B cell (primary cell): ENCODE data around the gene CNTNAP2. TPM values are rescaled to one million over a fixed set of nuclear protein-coding genes. Genes with fewer than 3 reads are reported as not detected.

Source experiments
- ATAC-seq: fragments of 200-7000 bp; cut with Tn5 transposase; one replicate; pipeline ENCODE4 v1.10.0; 2021; ENCODE audit warnings: low read depth, mild to moderate bottlenecking, moderate number of reproducible peaks, moderate library complexity
- CTCF ChIA-PET: fragments of 350-600 bp; sonication (Branson Sonifier 250); formaldehyde crosslinking; loops from one replicate; lab custom pipeline; 2021; ENCODE audit warnings: antibody characterized with exemption, inconsistent platforms; lab: Charles Lee
- POLR2A ChIA-PET: fragments of 350-600 bp; sonication (Branson Sonifier 250); formaldehyde crosslinking; loops from one replicate; lab custom pipeline; 2021; ENCODE audit warnings: antibody characterized with exemption; lab: Charles Lee
- DNase-seq: peaks from one replicate; pipeline ENCODE4 v3.0.0; 2013
- H2AFZ ChIP-seq: 2 replicates; pipeline ENCODE4 v1.6.1; 2012; ENCODE audit warnings: mild to moderate bottlenecking, low read depth, low read length; ENCODE audit not compliant: insufficient read depth, poor library complexity, severe bottlenecking
- H3K27ac ChIP-seq, 2 donors: 1 replicate in 1 of 2; 2 replicates in 1 of 2; pipeline ENCODE4 v1.5.1; 2012 to 2013; ENCODE audit warnings: low read length in 2 of 2, mild to moderate bottlenecking in 2 of 2, moderate library complexity in 1 of 2
- H3K27me3 ChIP-seq, 4 experiments: fragments of 200-600 bp in 1 of 4; sonication (generic) in 1 of 4; replicated peaks in 1 of 4; 1 replicate in 2 of 4; 2 replicates in 2 of 4; pipeline versions ENCODE4 v1.6.1 to v1.7.0; 2013 to 2016; ENCODE audit warnings: low read length in 3 of 4, mild to moderate bottlenecking in 2 of 4, mixed read lengths in 1 of 4, moderate library complexity in 1 of 4; ENCODE audit not compliant: insufficient read depth in 4 of 4, control insufficient read depth in 3 of 4; ENCODE audit errors: control extremely low read depth in 1 of 4
- H3K36me3 ChIP-seq, 2 experiments: replicated peaks in 1 of 2; 1 replicate in 1 of 2; 2 replicates in 1 of 2; pipeline versions ENCODE4 v1.6.1 to v1.7.1; 2013; ENCODE audit warnings: low read length in 1 of 2; ENCODE audit not compliant: insufficient read depth in 2 of 2, control insufficient read depth in 1 of 2; ENCODE audit errors: control extremely low read depth in 1 of 2, extremely low read depth in 1 of 2
- H3K4me1 ChIP-seq, 2 donors: fragments of 200-600 bp in 1 of 2; sonication (generic) in 1 of 2; 1 replicate in 1 of 2; 2 replicates in 1 of 2; pipeline versions ENCODE4 v1.5.1 to v1.6.1; 2013 to 2017; ENCODE audit warnings: low read length in 2 of 2; ENCODE audit not compliant: control insufficient read depth in 2 of 2, insufficient read depth in 2 of 2
- H3K4me2 ChIP-seq: replicated peaks from 2 replicates; pipeline ENCODE3; 2012; ENCODE audit warnings: mild to moderate bottlenecking, low read depth, low read length; ENCODE audit not compliant: poor library complexity, severe bottlenecking
- H3K4me3 ChIP-seq, 5 experiments: fragments of 200-600 bp in 1 of 5; sonication (generic) in 1 of 5; 1 replicate in 3 of 5; 2 replicates in 2 of 5; pipeline versions ENCODE4 v1.5.1 to v1.7.0; 2011 to 2016; ENCODE audit warnings: low read length in 4 of 5, mild to moderate bottlenecking in 4 of 5, low read depth in 2 of 5, control low read depth in 1 of 5, moderate library complexity in 1 of 5; ENCODE audit not compliant: insufficient read depth in 1 of 5; ENCODE audit errors: control extremely low read depth in 1 of 5, extremely low read depth in 1 of 5
- H3K79me2 ChIP-seq: fragments of 200-600 bp; sonication (generic); one replicate; pipeline ENCODE4 v1.6.0; 2016; ENCODE audit warnings: low read length; ENCODE audit not compliant: control insufficient read depth, insufficient read depth
- H3K9ac ChIP-seq: fragments of 200-600 bp; sonication (generic); 2 replicates; pipeline ENCODE4 v1.6.1; 2017; ENCODE audit warnings: mild to moderate bottlenecking, low read length, moderate library complexity
- H3K9me3 ChIP-seq, 3 donors: one replicate each; pipeline versions ENCODE4 v1.6.1 to v1.7.1; 2013; ENCODE audit warnings: low read length in 2 of 3; ENCODE audit not compliant: control insufficient read depth in 2 of 3, insufficient read depth in 1 of 3; ENCODE audit errors: control extremely low read depth in 1 of 3
- H4K20me1 ChIP-seq: 2 replicates; pipeline ENCODE4 v1.6.0; 2012; ENCODE audit warnings: mild to moderate bottlenecking, low read length; ENCODE audit not compliant: insufficient read depth, control insufficient read depth, poor library complexity, severe bottlenecking
- H3K27ac Mint-ChIP-seq: one replicate; pipeline ENCODE4 v1.8.0; 2021; ENCODE audit warnings: mixed read lengths
- H3K27me3 Mint-ChIP-seq: one replicate; pipeline ENCODE4 v1.8.0; 2021; ENCODE audit warnings: mixed read lengths
- H3K4me1 Mint-ChIP-seq: one replicate; pipeline ENCODE4 v1.8.0; 2021; ENCODE audit warnings: mixed read lengths
- H3K4me3 Mint-ChIP-seq: one replicate; pipeline ENCODE4 v1.8.0; 2021; ENCODE audit warnings: mixed read lengths
- H3K9me3 Mint-ChIP-seq: one replicate; pipeline ENCODE4 v1.8.0; 2022; ENCODE audit warnings: mixed read lengths; ENCODE audit not compliant: insufficient read depth
- CTCF ChIP-seq: fragments of 200-600 bp; IDR thresholded peaks from one replicate; pipeline ENCODE4 v1.8.0; 2022; ENCODE audit warnings: antibody characterized with exemption, mild to moderate bottlenecking
- EZH2 ChIP-seq: IDR thresholded peaks from 2 replicates; pipeline ENCODE4 v1.6.1; 2012; ENCODE audit warnings: borderline replicate concordance, low read depth, mild to moderate bottlenecking, moderate library complexity, low read length; ENCODE audit not compliant: insufficient read depth, poor library complexity, severe bottlenecking
- WGBS: methylation state at CpG from one replicate; pipeline ENCODE4 v1.1.5; 2013; ENCODE audit warnings: missing lambda C conversion rate; ENCODE audit not compliant: insufficient coverage; 5-methylcytosine and 5-hydroxymethylcytosine counted together
- intact Hi-C: fragments of 100-400 bp; cut with micrococcal nuclease; formaldehyde crosslinking; loops from one replicate; pipeline ENCODE4 v1.10.0; 2022
- polyA plus RNA-seq: library from polyadenylated mRNA; depleted of rRNA; stranded (reverse); fragments of >200 nt; gene quantifications from 2 replicates; pipeline ENCODE4 v1.2.3, GENCODE V29; 2012
- total RNA-seq, 2 donors: library from RNA; stranded (reverse); fragments of 120-200 nt in 1 of 2; gene quantifications; 1 replicate in 1 of 2; 2 replicates in 1 of 2; pipeline versions ENCODE4 v1.2.3 to v1.2.4, GENCODE V29; 2013 to 2022

The CNTNAP2 gene
- total and polyA plus RNA-seq, 2 donors (not counting 1 experiment from before 2014, with no cell fraction given), result 7.4 to 16.6 TPM

GRCh38 chr7:146117576-146117975 is 975 bp downstream of the CNTNAP2 start:
- H3K4me1 ChIP-seq, result peaks cover 3 to 15% of the 10 kb centered on the region in 2 donors
- 90% methylated on average over 2 of the region's 5 CpGs for WGBS
- no peak overlapping the region for H2AFZ ChIP-seq
- ChIA-PET POLR2A (no interaction called here), CTCF (no interaction called here)
- Mint-ChIP-seq H3K9me3 (no peaks in the 10 kb centered on the region), H3K27ac (no peak overlapping the region), H3K27me3 (peaks cover 25% of the 10 kb centered on the region), H3K4me3 (no peak overlapping the region), H3K4me1 (peaks cover 14% of the 10 kb centered on the region)
- no peaks in the 10 kb centered on the region for H3K79me2 ChIP-seq
- no peaks in the 10 kb centered on the region for H3K36me3 ChIP-seq
- no peaks in the 10 kb centered on the region for H4K20me1 ChIP-seq
- ATAC-seq (no peak), DNase-seq (no peak)
- peaks cover 0 to 5% (median 0%) of the 10 kb centered on the region in 3 donors for H3K9me3 ChIP-seq
- H3K9ac ChIP-seq, result no peak overlapping the region
- no peak overlapping the region for H3K4me3 ChIP-seq
- no peak overlapping the region for H3K27ac ChIP-seq
- TF ChIP-seq CTCF (no peak), EZH2 (no peak)
- peaks cover 0 to 15% (median 3%) of the 10 kb centered on the region in 4 experiments for H3K27me3 ChIP-seq
- no peak overlapping the region for H3K4me2 ChIP-seq
- intact Hi-C loops, result no loop called here

- no peak for TF ChIP-seq CTCF
- TF ChIP-seq EZH2, result no peak
- H3K9me3 Mint-ChIP-seq, result no peaks in the 10 kb centered on the region
Observed at GRCh38 chr7:146119002-146119401, 2.4 kb downstream of the CNTNAP2 start.

More at GRCh38 chr7:146119002-146119401, 2.4 kb downstream of the CNTNAP2 start:
- ATAC-seq (no peak), DNase-seq (no peak)
- no peak overlapping the region for H3K9ac ChIP-seq
- WGBS, result no CpG with 5 or more reads among the region's 1 CpG
- H3K4me1 ChIP-seq, result peaks cover 3 to 15% of the 10 kb centered on the region in 2 donors
- peaks cover 0 to 15% (median 3%) of the 10 kb centered on the region in 4 experiments for H3K27me3 ChIP-seq
- H3K4me3 Mint-ChIP-seq, result no peak overlapping the region
- no peak overlapping the region for H3K27ac Mint-ChIP-seq
- no peak overlapping the region for H3K27ac ChIP-seq
- no peak overlapping the region for H2AFZ ChIP-seq
- ChIA-PET CTCF (no interaction called here), POLR2A (no interaction called here)
- H3K4me1 Mint-ChIP-seq, result peaks cover 14% of the 10 kb centered on the region
- H3K4me3 ChIP-seq, result no peak overlapping the region
- peaks cover 25% of the 10 kb centered on the region for H3K27me3 Mint-ChIP-seq
- no peaks in the 10 kb centered on the region for H3K36me3 ChIP-seq
- intact Hi-C loops, result no loop called here
- H4K20me1 ChIP-seq, result no peaks in the 10 kb centered on the region
- peaks cover 0 to 5% (median 0%) of the 10 kb centered on the region in 3 donors for H3K9me3 ChIP-seq
- no peaks in the 10 kb centered on the region for H3K79me2 ChIP-seq
- no peak overlapping the region for H3K4me2 ChIP-seq
